Measurements from ENCODE around the gene SLC13A4.
A peak's percentile ranks its signal among the peaks of the same experiment; 100 is the strongest.

SLC13A4 gene

DNA sequence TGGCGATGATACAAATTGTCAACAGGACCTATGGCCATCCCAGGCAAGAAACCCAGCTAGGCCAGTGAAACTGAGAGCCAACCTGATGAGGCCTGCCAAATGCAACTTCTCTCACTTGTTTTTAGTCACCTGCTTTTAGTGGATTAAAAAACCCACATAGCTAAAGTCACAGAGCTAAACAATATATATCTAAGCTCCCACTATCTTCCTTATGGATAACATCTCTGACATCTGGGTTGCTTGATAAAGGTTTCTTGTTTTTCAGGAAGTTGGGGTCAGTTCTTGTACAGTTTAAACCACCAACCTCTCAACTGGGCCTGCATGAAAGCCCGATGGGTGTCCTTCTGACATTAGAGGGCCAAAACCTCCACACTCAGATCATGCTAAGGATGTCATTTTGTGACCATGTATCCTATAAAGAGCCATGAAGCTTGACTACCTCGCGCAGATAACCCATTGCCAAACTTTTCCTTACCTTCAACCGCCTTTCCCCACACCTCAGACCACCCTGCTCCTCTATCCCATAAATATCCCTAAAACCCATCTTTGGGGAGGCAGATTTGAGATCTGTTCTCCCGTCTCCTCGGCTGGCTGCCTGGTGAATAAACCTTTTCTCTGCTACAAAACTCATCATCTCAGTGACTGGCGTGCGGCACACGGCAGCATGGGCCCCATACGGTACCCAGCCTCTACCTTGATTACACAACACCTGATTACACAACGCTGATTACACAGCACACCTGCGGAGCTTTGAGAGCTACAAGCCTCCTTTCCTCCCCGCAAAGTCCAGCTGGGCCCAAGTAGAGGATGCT, 66.5 kb downstream of the SLC13A4 start:
- TF ChIP-seq, protein P1, sequence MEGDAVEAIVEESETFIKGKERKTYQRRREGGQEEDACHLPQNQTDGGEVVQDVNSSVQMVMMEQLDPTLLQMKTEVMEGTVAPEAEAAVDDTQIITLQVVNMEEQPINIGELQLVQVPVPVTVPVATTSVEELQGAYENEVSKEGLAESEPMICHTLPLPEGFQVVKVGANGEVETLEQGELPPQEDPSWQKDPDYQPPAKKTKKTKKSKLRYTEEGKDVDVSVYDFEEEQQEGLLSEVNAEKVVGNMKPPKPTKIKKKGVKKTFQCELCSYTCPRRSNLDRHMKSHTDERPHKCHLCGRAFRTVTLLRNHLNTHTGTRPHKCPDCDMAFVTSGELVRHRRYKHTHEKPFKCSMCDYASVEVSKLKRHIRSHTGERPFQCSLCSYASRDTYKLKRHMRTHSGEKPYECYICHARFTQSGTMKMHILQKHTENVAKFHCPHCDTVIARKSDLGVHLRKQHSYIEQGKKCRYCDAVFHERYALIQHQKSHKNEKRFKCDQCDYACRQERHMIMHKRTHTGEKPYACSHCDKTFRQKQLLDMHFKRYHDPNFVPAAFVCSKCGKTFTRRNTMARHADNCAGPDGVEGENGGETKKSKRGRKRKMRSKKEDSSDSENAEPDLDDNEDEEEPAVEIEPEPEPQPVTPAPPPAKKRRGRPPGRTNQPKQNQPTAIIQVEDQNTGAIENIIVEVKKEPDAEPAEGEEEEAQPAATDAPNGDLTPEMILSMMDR (IDR thresholded peaks at IDR 0.05; ENCODE audit: low read length, missing control alignments): no peak
- peak overlapping the region; percentile 98 for H3K4me3 ChIP-seq (replicated peaks; ENCODE audit: low read depth, low read length)
- no peak for DNase-seq (ENCODE audit: low read depth)

DNA sequence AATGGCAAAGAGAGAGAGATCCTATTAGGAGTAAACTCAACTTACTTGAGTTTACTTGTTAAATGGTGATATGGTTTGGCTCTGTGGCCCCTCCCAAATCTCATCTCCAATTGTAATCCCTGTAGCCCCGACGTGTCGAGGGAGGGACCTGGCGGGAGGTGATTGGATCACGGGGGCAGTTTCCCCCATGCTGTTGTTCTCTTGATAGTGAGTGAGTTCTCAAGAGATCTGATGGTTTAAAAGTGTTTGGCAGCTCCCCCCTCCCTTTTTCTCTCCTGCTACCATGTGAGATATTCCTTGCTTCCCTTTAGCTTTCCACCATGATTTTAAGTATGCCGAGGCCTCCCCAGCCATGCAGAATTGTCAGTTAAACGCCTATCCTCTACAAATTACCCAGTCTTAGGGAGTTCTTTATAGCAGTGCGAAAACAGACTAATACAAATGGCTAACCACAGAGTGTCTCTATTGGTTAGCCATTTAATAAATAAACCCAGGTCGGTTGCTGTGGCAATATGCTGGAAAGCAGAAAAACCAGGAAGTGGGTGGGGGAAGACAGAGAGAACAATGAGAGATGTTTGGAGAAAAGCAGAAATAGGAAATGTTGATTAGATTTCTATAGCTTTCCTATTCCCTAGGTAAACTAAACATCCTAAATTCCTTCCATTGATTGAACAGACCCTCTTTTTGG, 68.7 kb downstream of the SLC13A4 start:
- H3K4me3 ChIP-seq (replicated peaks; ENCODE audit: low read depth, low read length): no peak overlapping the region
- DNase-seq (ENCODE audit: low read depth): peak; percentile 41

DNA sequence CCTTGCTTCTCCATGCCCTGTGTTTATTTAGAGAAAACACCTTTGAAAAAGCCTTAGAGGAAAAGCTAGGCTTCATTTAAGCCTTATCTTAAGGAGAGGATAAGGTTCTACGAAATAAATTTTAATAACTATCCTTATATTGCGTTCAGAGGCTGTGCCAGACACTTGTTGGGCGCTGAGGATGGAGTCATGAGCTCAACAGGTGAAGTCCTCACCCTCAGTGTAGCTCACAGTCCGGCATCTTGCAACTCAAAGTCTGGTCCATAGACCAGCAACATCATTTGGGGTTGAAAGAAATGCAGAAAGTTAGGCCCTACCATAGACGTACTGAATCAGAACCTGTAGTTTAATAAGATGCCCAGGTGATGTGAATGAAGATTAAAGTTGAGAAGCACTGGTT, 69.4 kb downstream of the SLC13A4 start:
- DNase-seq (ENCODE audit: low read depth): no peak
- no peak overlapping the region for H3K4me3 ChIP-seq (replicated peaks; ENCODE audit: low read depth, low read length)
- TF ChIP-seq, protein P1 (IDR thresholded peaks at IDR 0.05; ENCODE audit: low read length, missing control alignments): no peak

More for the DNA sequence above, 68.7 kb downstream of the SLC13A4 start:
- TF ChIP-seq, protein P1 (IDR thresholded peaks at IDR 0.05; ENCODE audit: low read length, missing control alignments): no peak

DNA sequence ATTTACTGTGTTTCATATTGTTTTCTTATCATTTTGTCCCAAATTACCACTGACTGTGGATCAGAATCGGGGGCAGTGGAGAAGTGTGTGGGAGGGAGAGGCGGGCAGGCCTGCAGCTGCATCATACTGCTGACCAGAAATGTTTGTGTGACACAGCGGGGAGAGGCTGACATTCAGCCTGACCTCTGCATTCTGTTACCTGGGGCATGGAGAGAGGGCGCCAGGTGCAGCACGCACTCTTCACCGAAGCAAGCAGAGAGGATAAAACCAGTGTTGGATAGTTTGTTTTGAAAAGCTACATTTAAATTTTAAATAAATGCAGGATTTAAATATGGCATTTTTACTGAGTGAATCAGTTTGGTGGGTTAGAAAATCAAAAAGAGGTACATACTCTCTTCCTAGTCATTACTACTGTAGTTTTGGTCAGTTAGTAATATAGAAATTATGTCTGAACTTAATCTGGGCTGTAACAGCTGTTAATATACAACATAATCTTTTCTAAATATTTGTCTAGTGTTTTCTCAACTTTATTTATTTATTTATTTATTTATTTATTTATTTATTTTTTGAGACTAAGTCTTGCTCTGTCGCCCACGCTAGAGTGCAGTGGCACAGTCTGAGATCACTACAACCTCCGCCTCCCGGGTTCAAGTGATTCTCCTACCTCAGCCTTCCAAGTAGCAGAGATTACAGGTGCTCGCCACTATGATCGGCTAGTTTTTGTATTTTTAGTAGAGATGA, 74.5 kb downstream of the SLC13A4 start:
- no peak overlapping the region for H3K4me3 ChIP-seq (replicated peaks; ENCODE audit: low read depth, low read length)
- DNase-seq (ENCODE audit: low read depth): no peak
- TF ChIP-seq, protein P1 (IDR thresholded peaks at IDR 0.05; ENCODE audit: low read length, missing control alignments): no peak

DNA sequence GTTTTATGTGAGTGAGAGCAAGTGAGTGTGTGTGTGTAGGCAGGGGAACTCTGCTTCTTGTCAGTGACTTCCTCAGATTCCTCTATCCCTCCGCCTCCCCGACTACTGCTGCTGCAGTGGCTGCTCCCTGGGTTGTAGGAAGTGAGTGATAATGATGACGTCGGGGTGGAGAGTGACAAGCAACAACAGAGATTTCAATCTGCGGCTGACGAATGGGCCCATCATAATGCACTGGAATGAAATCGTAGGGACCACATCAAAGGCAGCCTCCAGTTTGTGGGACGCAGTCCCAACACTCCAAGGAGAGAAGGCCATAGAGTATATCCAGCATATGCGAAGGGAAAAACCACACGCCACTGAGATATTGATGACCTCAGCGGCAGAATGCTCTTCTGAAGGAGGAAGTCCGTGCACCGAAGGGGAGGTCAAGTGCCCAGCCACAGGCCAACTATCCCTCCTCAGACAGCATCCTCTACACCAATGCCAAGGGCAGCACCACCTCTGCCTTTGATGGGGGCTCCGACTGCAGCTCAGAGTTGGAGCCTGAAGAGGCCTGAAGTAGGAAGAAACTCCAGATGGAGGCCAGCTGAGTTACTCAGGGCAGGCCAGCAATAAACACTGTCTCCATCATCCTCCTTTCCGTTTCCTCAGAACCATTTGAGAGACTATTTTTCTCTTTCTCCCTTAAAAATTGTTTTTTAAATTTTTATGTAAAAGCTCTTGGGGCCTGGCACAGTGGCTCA, 77.0 kb downstream of the SLC13A4 start:
- peak; percentile 77 for DNase-seq (ENCODE audit: low read depth)
- no peak overlapping the region for H3K4me3 ChIP-seq (replicated peaks; ENCODE audit: low read depth, low read length)
- TF ChIP-seq, protein P1 (IDR thresholded peaks at IDR 0.05; ENCODE audit: low read length, missing control alignments): no peak

DNA sequence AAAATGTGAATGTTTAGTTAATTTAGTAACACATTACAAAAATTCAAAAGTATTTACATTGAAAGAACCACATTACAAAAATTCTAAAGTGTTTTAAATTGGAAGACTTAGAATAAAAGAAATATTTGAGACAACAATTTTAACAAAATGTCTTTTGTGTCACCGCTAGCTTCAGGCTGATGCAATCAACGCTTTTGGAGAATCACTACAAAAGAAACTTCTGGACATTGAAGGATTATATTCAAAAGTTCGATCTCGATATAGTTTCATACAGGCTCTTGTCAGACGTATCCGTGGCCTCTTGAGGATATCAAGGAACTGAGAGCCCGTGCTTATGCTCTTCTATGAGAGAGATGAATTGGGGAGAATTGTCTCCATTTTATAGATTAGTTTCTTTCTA, 79.8 kb downstream of the SLC13A4 start:
- no peak overlapping the region for H3K4me3 ChIP-seq (replicated peaks; ENCODE audit: low read depth, low read length)
- TF ChIP-seq, protein P1 (IDR thresholded peaks at IDR 0.05; ENCODE audit: low read length, missing control alignments): no peak
- DNase-seq (ENCODE audit: low read depth): no peak
